Natural killer cell (primary cell): Measurements from ENCODE around the gene DDX53. TPM values are rescaled to one million over a fixed set of nuclear protein-coding genes. Genes with fewer than 3 reads are reported as not detected.

Source experiments
- ATAC-seq, 3 donors: fragments of 150-1000 bp in 2 of 3; fragments of 200-7000 bp in 1 of 3; cut with Tn5 transposase; 1 replicate in 1 of 3; 2 replicates in 2 of 3; pipeline ENCODE4 v1.10.0; 2021; ENCODE audit warnings: mild to moderate bottlenecking in 2 of 3, moderate library complexity in 2 of 3
- DNase-seq, 2 donors: peaks; one replicate each; pipeline versions ENCODE4 v3.0.0 to v3.0.0-alpha.2; 2013 to 2021; ENCODE audit warnings: mixed read lengths in 1 of 2
- H3K27ac ChIP-seq: one replicate; pipeline ENCODE4 v1.5.1; 2013; ENCODE audit warnings: mild to moderate bottlenecking, low read length
- H3K27me3 ChIP-seq: one replicate; pipeline ENCODE4 v1.6.1; 2013; ENCODE audit warnings: low read length; ENCODE audit not compliant: control insufficient read depth, insufficient read depth
- H3K36me3 ChIP-seq: one replicate; pipeline ENCODE4 v1.6.1; 2013; ENCODE audit warnings: low read length; ENCODE audit not compliant: control insufficient read depth, insufficient read depth
- H3K4me1 ChIP-seq: one replicate; pipeline ENCODE4 v1.6.1; 2013; ENCODE audit warnings: low read length; ENCODE audit not compliant: control insufficient read depth, insufficient read depth
- H3K4me3 ChIP-seq: one replicate; pipeline ENCODE4 v1.5.1; 2013; ENCODE audit warnings: low read length
- H3K9me3 ChIP-seq: one replicate; pipeline ENCODE4 v1.6.1; 2013; ENCODE audit warnings: low read length; ENCODE audit not compliant: control insufficient read depth, insufficient read depth
- H3K27ac Mint-ChIP-seq, 2 donors: one replicate each; pipeline ENCODE4 v1.8.0; 2022; ENCODE audit warnings: mild to moderate bottlenecking in 2 of 2, mixed read lengths in 2 of 2, moderate library complexity in 1 of 2
- H3K27me3 Mint-ChIP-seq, 2 donors: one replicate each; pipeline ENCODE4 v1.8.0; 2022; ENCODE audit warnings: low read depth in 2 of 2, mixed read lengths in 2 of 2
- H3K36me3 Mint-ChIP-seq: one replicate; pipeline ENCODE4 v1.8.0; 2022; ENCODE audit warnings: mixed read lengths
- H3K4me1 Mint-ChIP-seq, 2 donors: one replicate each; pipeline ENCODE4 v1.8.0; 2022; ENCODE audit warnings: mixed read lengths in 2 of 2
- H3K4me3 Mint-ChIP-seq: one replicate; pipeline ENCODE4 v1.8.0; 2022; ENCODE audit warnings: mild to moderate bottlenecking, moderate library complexity, mixed read lengths
- H3K9me3 Mint-ChIP-seq, 2 donors: one replicate each; pipeline ENCODE4 v1.8.0; 2022; ENCODE audit warnings: mixed read lengths in 2 of 2
- WGBS: methylation state at CpG from one replicate; pipeline ENCODE4 v1.1.7; 2013; ENCODE audit warnings: missing lambda C conversion rate; ENCODE audit not compliant: insufficient coverage; 5-methylcytosine and 5-hydroxymethylcytosine counted together
- intact Hi-C: fragments of 100-400 bp; cut with micrococcal nuclease; formaldehyde crosslinking; loops from one replicate; pipeline ENCODE4 v1.14.2; 2022
- total RNA-seq, 4 donors: library from RNA; stranded (reverse); fragments of 120-200 nt in 1 of 4; gene quantifications; one replicate each; pipeline versions ENCODE4 v1.2.3 to v1.2.4, GENCODE V29; 2013 to 2022
- TF ChIP-seq, protein P1 (sequence below): fragments of 200-600 bp; IDR thresholded peaks from one replicate; pipeline ENCODE4 v1.8.0; 2022; ENCODE audit warnings: antibody characterized with exemption

DDX53 gene
- total RNA-seq, 3 donors from 2014 or later (not counting 1 experiment from before 2014, with no cell fraction given): not detected

DNA sequence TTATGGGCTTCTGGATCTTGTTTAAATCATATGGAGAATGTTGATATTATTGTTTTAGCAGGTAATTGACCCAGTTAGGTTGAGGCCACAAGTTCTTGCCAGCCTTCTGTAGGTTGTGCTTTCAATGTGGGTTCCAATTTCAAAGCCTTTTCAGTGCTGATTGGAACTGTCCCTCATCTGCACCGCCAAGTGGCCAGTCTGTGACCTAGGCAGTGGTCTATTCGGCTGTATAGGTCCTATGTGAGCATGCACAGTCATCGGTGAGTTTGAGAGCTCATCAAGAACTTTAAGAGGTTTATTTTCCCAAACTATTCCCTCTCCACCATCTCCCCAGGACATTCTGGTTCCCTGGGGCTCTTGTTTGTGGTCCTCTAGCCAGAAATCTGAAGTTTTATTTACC, 35.7 kb downstream of the DDX53 start:
- WGBS: 83% methylated on average over 2 of the region's 3 CpGs
- H3K9me3 Mint-ChIP-seq: peaks cover 0 to 3% of the 10 kb centered on the region in 2 donors
- H3K27me3 Mint-ChIP-seq: no peaks in the 10 kb centered on the region
- DNase-seq (no peak), ATAC-seq (no peak)
- TF ChIP-seq, protein P1, sequence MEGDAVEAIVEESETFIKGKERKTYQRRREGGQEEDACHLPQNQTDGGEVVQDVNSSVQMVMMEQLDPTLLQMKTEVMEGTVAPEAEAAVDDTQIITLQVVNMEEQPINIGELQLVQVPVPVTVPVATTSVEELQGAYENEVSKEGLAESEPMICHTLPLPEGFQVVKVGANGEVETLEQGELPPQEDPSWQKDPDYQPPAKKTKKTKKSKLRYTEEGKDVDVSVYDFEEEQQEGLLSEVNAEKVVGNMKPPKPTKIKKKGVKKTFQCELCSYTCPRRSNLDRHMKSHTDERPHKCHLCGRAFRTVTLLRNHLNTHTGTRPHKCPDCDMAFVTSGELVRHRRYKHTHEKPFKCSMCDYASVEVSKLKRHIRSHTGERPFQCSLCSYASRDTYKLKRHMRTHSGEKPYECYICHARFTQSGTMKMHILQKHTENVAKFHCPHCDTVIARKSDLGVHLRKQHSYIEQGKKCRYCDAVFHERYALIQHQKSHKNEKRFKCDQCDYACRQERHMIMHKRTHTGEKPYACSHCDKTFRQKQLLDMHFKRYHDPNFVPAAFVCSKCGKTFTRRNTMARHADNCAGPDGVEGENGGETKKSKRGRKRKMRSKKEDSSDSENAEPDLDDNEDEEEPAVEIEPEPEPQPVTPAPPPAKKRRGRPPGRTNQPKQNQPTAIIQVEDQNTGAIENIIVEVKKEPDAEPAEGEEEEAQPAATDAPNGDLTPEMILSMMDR: no peak
- H3K4me3 Mint-ChIP-seq: no peak overlapping the region
- Histone ChIP-seq H3K4me1 (no peaks in the 10 kb centered on the region), H3K4me3 (no peak overlapping the region), H3K27ac (no peak overlapping the region), H3K9me3 (no peaks in the 10 kb centered on the region), H3K36me3 (no peaks in the 10 kb centered on the region), H3K27me3 (no peaks in the 10 kb centered on the region)
- intact Hi-C loops: no loop called here
- no peaks in the 10 kb centered on the region for H3K4me1 Mint-ChIP-seq
- H3K36me3 Mint-ChIP-seq: no peaks in the 10 kb centered on the region
- H3K27ac Mint-ChIP-seq: no peak overlapping the region

DNA sequence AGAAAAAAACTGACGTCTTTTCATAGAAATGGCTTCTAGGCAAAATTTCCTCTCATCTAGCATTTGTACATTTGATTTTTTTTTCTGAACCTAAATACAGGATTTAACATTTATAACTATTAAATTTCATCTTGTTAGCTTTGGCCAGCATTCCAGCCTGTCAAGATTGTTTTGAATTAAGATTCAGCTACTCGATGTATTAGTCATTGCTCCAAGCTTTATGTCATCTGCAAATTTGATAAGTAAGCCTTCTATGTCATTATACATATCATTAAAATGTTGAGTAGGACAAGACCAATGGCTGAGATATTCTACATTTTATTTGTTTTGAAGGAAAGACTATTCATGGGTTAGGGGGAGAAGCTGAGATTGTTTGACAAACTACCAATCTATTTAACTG, 46.7 kb downstream of the DDX53 start:
- DNase-seq (no peak), ATAC-seq (no peak)
- no peak overlapping the region for H3K4me3 Mint-ChIP-seq
- TF ChIP-seq, protein P1: no peak
- no peaks in the 10 kb centered on the region for H3K36me3 Mint-ChIP-seq
- Histone ChIP-seq H3K27me3 (no peaks in the 10 kb centered on the region), H3K4me1 (no peaks in the 10 kb centered on the region), H3K4me3 (no peak overlapping the region), H3K36me3 (no peaks in the 10 kb centered on the region), H3K9me3 (no peaks in the 10 kb centered on the region), H3K27ac (no peak overlapping the region)
- no peaks in the 10 kb centered on the region for H3K27me3 Mint-ChIP-seq
- H3K9me3 Mint-ChIP-seq: peaks cover 3% of the 10 kb centered on the region in 2 donors
- H3K4me1 Mint-ChIP-seq: no peaks in the 10 kb centered on the region
- WGBS: 83% methylated on average over 1 of the region's 2 CpGs
- no peak overlapping the region for H3K27ac Mint-ChIP-seq
- intact Hi-C loops: no loop called here

DNA sequence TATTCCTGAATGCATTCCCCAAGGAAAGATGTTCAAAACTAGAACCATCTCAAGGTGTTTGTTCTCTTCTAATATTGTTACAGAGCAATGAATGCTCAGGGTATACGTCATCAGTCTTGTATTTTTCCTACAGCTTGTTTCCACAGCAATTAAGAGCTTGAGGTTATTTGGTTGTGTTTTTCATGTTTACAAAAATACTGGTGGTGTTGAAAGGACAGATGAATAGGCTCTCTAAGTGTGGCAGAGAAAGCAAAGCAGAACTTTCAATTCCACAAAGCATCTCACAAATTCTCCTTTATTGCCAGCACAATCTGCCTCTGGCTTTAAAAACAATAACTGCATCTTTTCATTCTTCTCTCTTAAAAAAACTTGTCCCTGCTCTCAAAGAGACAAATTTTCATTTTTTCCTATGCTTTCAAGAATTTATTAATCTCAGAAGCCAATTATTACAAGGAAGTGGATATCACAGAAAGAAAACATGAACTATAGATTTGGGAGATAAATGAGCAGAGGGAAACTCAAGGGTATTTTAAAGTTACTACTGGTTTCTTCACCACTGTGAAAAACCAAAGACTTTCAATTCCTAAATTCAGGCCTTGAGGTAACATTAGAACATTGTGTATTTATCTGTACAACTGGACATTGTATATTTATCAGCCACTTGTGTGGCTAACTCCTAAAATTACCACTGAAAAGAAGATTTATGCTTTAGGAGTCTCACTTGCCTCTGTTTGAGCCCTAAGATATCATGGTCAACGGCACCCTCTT, 49.2 kb downstream of the DDX53 start:
- H3K27ac ChIP-seq: no peak overlapping the region
- no peaks in the 10 kb centered on the region for H3K9me3 ChIP-seq
- no peaks in the 10 kb centered on the region for H3K27me3 ChIP-seq
- H3K27me3 Mint-ChIP-seq: no peaks in the 10 kb centered on the region
- no peaks in the 10 kb centered on the region for H3K4me1 Mint-ChIP-seq
- intact Hi-C loops: no loop called here
- TF ChIP-seq, protein P1: no peak
- H3K36me3 Mint-ChIP-seq: no peaks in the 10 kb centered on the region
- no peak overlapping the region for H3K4me3 ChIP-seq
- WGBS: 100% methylated on average over 1 of the region's 2 CpGs
- H3K36me3 ChIP-seq: no peaks in the 10 kb centered on the region
- no peak overlapping the region for H3K27ac Mint-ChIP-seq
- ATAC-seq: no peak
- DNase-seq: no peak
- no peaks in the 10 kb centered on the region for H3K4me1 ChIP-seq
- no peak overlapping the region for H3K4me3 Mint-ChIP-seq
- peaks cover 3% of the 10 kb centered on the region in 2 donors for H3K9me3 Mint-ChIP-seq

DNA sequence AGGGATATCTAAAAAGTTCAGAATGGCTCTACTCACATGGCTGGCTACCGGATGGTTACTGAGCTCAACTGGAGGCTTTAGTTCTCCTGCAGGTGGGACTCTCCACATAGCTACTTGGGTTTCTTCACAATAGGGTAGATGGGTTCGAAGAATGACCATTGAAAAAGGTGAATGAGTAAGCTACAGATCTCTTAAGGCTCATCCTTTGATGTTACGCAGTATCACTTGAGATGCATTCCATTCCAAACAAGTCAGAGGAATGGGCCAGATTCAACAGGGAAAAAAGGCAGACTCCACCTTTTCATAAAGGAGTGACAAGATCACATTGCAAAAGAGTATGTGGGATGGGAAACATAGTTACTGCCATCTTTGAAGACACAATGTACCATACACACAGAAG, 52.6 kb downstream of the DDX53 start:
- ATAC-seq: no peak
- H3K4me3 Mint-ChIP-seq: no peak overlapping the region
- H3K27me3 Mint-ChIP-seq: no peaks in the 10 kb centered on the region
- no peaks in the 10 kb centered on the region for H3K4me1 Mint-ChIP-seq
- H3K9me3 ChIP-seq: no peaks in the 10 kb centered on the region
- H3K27me3 ChIP-seq: no peaks in the 10 kb centered on the region
- no peaks in the 10 kb centered on the region for H3K36me3 ChIP-seq
- WGBS: 100% methylated on average over 2 of the region's 3 CpGs
- H3K4me3 ChIP-seq: no peak overlapping the region
- H3K4me1 ChIP-seq: no peaks in the 10 kb centered on the region
- no peak overlapping the region for H3K27ac ChIP-seq
- H3K9me3 Mint-ChIP-seq: peaks cover 3 to 8% of the 10 kb centered on the region in 2 donors
- H3K27ac Mint-ChIP-seq: no peak overlapping the region
- intact Hi-C loops: no loop called here
- no peaks in the 10 kb centered on the region for H3K36me3 Mint-ChIP-seq
- TF ChIP-seq, protein P1: no peak
- no peak for DNase-seq
